Measurements from ENCODE around the gene SLCO1B1. TPM values are rescaled to one million over a fixed set of nuclear protein-coding genes. Genes with fewer than 3 reads are reported as not detected.

SLCO1B1 gene
- total RNA-seq, 1 donor from 2014 or later = not detected

DNA sequence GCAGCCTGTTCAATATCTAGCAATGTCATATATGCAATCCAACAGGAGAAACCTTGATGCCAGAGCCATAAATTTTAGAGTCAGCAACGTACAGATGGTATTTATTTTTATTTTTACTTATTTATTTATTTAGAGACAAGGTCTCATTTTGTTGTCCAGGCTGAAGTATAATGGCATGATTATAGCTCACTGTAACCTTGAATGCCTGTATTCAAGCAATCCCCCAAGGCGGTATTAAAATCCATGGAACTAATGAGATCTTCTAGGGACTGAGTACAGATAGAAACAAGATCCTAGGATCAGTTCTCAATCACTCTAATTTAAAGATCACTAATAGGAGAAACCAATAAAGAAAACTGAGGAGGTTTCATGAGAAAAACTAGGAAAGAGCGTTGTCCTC is 89.3 kb downstream of the SLCO1B1 start:
- intact Hi-C loops (cut with micrococcal nuclease) = no loop called here

- intact Hi-C loops (cut with micrococcal nuclease) = no loop called here
Measured at GRCh38 chr12:21221072-21221471, 90.1 kb downstream of the SLCO1B1 start.

- intact Hi-C loops (cut with micrococcal nuclease) = no loop called here
Measured at GRCh38 chr12:21221778-21222177, 90.8 kb downstream of the SLCO1B1 start.

DNA sequence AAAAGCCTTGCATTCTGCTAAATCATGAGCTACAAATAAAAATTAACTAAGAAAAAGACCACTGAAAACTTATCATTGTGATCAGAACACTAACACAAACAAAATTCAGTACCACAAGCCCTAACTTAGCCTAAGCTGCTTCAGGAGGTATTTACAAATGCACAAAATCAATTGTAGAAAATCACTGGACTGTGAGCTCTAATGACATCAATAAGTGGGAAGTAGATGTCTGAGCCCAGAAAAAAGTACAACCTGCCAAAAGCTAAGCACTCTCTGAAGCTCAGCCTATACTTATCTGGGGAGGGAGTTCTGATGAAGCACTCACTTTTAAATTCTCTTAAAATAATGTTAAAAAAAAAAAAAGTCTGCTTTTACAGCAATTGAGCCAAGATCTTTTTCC is 92.9 kb downstream of the SLCO1B1 start:
- intact Hi-C loops (cut with micrococcal nuclease) = no loop called here

DNA sequence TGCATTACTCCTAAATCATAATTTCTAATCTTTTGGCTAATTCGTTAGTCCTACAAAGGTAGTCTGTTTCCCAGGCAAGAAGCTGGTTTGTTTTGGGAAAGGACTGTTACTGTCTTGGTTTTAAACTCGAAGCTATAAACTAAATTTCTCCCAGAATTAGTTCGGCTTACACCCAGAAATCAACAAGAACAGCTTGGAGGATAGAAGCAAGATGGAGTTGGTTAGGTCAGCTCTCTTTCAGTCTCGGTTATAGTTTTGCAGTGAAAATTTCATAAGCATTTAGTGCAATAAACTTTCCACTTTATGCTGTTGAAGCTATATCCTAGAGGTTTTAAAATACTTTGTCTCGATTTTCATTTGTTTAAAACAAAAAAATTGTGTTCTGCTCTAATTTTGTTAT is 103.4 kb downstream of the SLCO1B1 start:
- intact Hi-C loops (cut with micrococcal nuclease) = no loop called here

- intact Hi-C loops (cut with micrococcal nuclease) = no loop called here
Measured at GRCh38 chr12:21239866-21240265, 108.9 kb downstream of the SLCO1B1 start.

DNA sequence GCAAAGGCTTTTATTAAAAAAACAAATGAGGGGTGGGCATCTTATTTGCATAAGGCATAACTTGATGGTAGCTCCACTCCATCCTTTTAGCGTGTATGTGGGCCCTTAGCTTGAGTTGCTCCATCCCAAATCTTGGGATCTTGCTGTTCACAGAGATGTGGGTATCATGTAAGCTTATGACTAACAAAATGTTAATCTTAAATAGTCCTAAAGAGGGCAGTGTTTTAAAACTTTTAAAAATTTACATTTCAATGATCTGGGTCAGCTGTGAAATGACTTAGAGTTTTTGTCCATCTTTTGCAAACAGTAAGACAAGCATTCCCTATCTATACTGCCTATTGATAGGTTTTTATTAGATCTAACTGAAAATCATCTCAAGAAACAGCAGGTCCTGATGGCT is 117.7 kb downstream of the SLCO1B1 start:
- intact Hi-C loops (cut with micrococcal nuclease) = loop anchor here (5.0 kb wide), 1 partner anchor 434 kb away; no protein-coding TSS in a partner anchor

- intact Hi-C loops (cut with micrococcal nuclease) = no loop called here
Measured at GRCh38 chr12:21252070-21252469, 121.1 kb downstream of the SLCO1B1 start.

DNA sequence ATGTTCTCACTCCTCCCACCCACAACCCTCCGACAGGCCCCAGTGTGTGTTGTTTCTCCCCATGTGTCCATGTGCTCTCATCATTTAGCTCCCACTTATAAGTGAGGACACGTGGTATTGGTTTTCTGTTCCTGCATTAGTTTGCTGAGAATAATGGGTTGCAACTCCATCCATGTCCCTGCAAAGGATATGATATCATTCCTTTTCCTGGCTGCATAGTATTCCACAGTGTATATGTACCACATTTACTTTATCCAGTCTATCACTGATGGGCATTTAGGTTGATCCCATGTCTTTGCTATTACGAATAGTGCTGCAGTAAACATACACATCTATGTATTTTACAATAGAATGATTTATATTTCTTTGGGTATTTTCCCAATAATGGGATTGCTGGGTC is 126.2 kb downstream of the SLCO1B1 start:
- intact Hi-C loops (cut with micrococcal nuclease) = no loop called here

DNA sequence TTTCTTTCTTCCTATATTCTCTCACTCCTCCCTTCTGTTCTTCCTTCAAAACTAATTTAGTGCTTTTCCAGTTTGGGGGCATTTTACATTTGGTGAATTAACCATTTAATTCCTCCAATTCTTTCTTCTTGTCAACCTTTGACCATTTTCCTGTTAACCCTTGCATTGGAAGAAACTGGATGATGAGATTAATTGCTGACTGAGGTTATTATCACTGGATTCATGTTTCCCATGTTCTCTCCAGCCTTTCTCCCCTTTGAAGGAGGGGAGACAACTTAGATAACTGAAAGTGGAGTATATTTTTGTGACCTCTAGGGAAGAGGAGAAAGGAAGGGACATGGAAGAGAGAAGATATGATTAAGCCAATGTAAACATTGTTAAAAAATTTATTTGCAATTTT is 133.2 kb downstream of the SLCO1B1 start:
- intact Hi-C loops (cut with micrococcal nuclease) = no loop called here

DNA sequence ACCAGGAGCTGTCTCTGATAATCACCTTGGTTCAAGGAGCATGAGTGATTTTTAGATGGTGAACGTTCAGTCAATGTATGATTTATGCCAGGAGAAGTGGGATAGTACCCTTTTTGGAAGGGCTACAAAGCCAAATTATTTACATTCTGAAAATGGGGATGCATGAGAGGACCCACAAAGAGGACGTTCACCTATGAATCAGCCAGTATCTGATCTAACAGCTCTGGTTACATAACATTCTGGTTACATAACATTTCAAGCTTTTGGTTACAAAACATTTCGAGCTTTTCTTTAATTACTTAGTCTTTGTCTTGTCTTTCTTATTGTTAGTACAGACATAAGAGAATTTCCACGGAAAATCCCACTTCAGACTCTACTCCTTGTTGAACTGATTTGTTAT is 134.9 kb downstream of the SLCO1B1 start:
- intact Hi-C loops (cut with micrococcal nuclease) = no loop called here

- intact Hi-C loops (cut with micrococcal nuclease) = no loop called here
Measured at GRCh38 chr12:21276826-21277225, 145.8 kb downstream of the SLCO1B1 start.

Other genes with a start within 250 kb of the SLCO1B1 start
- gene SLCO1A2, start 203.7 kb downstream of the SLCO1B1 start, total RNA-seq = 0.02 TPM in 1 of 2 replicates, not detected in the other
- gene IAPP, start 241.7 kb downstream of the SLCO1B1 start, total RNA-seq = not detected in 2 replicates

Data from T-helper 2 cell treated with Interferon-gamma antibody and Interleukin-4, amounts not matched to agents 100 ng/mL and 5 ng/mL, for 36 hours (primary cell).